H1 (cell line): ENCODE results near the gene DDA1. TPM values are rescaled to one million over a fixed set of nuclear protein-coding genes. Genes with fewer than 3 reads are reported as not detected.

ENCODE experiments used
- ASH2L ChIP-seq: fragments of 200-600, 300-600 bp; sonication (generic); IDR thresholded peaks from one replicate; pipeline ENCODE4 v1.7.1; 2017; ENCODE audit warnings: low read length
- POLR2A ChIP-seq, 2 experiments: IDR thresholded peaks; 1 replicate in 1 of 2; 2 replicates in 1 of 2; pipeline ENCODE4 v1.6.1; 2011; ENCODE audit warnings: low read depth in 2 of 2, low read length in 2 of 2, mild to moderate bottlenecking in 2 of 2; ENCODE audit errors: control extremely low read depth in 1 of 2
- SP1 ChIP-seq: IDR thresholded peaks from 2 replicates; pipeline ENCODE4 v1.6.1; 2011; ENCODE audit warnings: low read depth, low read length
- polyA plus RNA-seq, 7 experiments: library from polyadenylated mRNA; depleted of rRNA in 3 of 7; stranded (reverse) in 5 of 7; unstranded in 2 of 7; fragments of >200 nt in 5 of 7; fragments of 200-250 nt in 2 of 7; gene quantifications; 1 replicate in 5 of 7; 2 replicates in 1 of 7; 4 replicates in 1 of 7; pipeline versions ENCODE4 v1.2.1 to v1.2.3, GENCODE V29; 2011 to 2013; ENCODE audit warnings: missing spikeins in 2 of 7, mixed read lengths in 2 of 7
- total RNA-seq: library from RNA; stranded (reverse); fragmentation: NEBNext Ultra II Directional; extraction: Animal tissue kit (Norgen Biotek cat#: 25700); gene quantifications from 2 replicates; pipeline ENCODE4 v1.2.1, GENCODE V29; 2021

Gene DDA1
- total and polyA plus RNA-seq, 2 of the 8 experiments (the other 6 are each of a cell fraction or from before 2014, with no cell fraction given), result 29.2 to 34.5 TPM

DNA sequence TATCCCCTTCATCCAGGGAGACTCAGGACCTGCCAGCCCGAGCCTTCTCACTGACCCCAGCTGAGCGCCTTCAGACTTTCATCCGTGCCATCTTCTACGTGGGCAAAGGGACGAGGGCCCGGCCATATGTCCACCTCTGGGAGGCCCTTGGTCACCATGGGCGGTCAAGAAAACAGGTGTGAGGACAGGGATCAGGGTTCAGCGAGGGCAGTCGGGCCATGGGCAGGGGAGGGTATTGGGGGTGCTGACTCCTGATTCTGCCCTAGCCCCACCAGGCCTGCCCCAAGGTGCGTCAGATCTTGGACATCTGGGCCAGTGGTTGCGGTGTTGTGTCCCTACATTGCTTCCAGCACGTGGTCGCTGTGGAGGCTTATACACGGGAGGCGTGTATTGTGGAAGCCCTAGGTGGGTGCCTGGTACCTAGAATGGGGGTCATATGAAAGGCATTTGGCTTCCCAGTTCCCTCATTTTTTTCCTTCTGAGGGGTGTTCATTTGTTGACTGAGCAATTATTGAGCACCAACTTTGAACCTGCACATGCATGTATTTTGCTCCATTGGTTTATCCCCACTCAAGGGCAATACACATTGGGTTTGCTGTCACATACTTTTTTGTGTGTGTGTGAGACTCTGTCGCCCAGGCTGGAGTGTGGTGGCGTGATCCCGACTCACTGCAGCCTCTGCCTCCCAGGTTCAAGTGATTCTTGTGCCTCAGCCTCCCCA lies 23.8 kb upstream of the DDA1 start (continued):
- no peak for TF ChIP-seq POLR2A (IDR thresholded peaks at IDR 0.05; ENCODE audit: control extremely low read depth in 1 of 2, low read depth in 2 of 2, low read length in 2 of 2)
- TF ChIP-seq SP1, result no peak
- TF ChIP-seq ASH2L, result no peak
